Muscle layer of duodenum (tissue), 2 donors: ENCODE measurements around the gene PPCS.
"Not testable (repeated sequence)": the region's sequence is repeated elsewhere in the genome, so short reads cannot be mapped to it uniquely, and the experiment has no call there.

ENCODE experiments used
- H3K27ac ChIP-seq: one replicate; pipeline ENCODE4 v1.7.0; 2013; ENCODE audit warnings: mild to moderate bottlenecking, low read length
- H3K27me3 ChIP-seq: one replicate; pipeline ENCODE4 v1.7.0; 2013; ENCODE audit warnings: low read depth, mild to moderate bottlenecking, control low read depth, low read length
- H3K36me3 ChIP-seq, 2 donors: one replicate each; pipeline ENCODE4 v1.7.0; 2013; ENCODE audit warnings: low read length in 2 of 2, control low read depth in 1 of 2, mild to moderate bottlenecking in 1 of 2; ENCODE audit not compliant: insufficient read depth in 2 of 2, control insufficient read depth in 1 of 2
- H3K4me1 ChIP-seq, 2 donors: one replicate each; pipeline ENCODE4 v1.7.0; 2013; ENCODE audit warnings: low read length in 2 of 2, mild to moderate bottlenecking in 2 of 2, control low read depth in 1 of 2, moderate library complexity in 1 of 2; ENCODE audit not compliant: insufficient read depth in 2 of 2, control insufficient read depth in 1 of 2
- H3K4me3 ChIP-seq, 2 donors: one replicate each; pipeline ENCODE4 v1.7.0; 2013; ENCODE audit warnings: low read length in 2 of 2, low read depth in 1 of 2, mild to moderate bottlenecking in 1 of 2
- H3K9me3 ChIP-seq, 2 donors: one replicate each; pipeline ENCODE4 v1.7.0; 2013; ENCODE audit warnings: low read length in 2 of 2, control low read depth in 1 of 2, mild to moderate bottlenecking in 1 of 2; ENCODE audit not compliant: control insufficient read depth in 1 of 2
- donor health status: healthy.

Gene PPCS

DNA sequence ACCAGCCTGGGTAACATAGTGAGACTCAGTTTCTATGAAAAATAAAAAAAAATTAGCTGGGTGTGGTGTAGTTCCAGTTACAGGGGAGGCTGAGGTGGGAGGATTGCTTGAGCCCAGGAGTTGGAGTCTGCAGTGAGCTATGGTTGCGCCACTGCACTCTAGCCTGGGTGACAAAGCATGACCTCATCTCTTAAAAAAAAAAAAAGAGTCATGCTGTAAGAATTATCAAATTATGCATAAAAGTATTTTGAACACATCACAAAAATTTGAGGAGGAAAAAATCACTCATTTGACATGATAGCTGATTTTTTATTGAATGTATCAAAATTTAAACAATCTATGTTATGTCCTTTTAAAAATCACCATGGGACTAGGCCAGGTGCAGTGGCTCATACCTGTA, 24.6 kb downstream of the PPCS start:
- Histone ChIP-seq H3K27me3 (no peaks in the 10 kb centered on the region), H3K9me3 (no peaks in the 10 kb centered on the region), H3K36me3 (peaks cover 0 to 9% of the 10 kb centered on the region in 2 donors), H3K4me1 (no peaks in the 10 kb centered on the region), H3K4me3 (no peak overlapping the region), H3K27ac (no peak overlapping the region)

GRCh38 chr1:42482635-42483153, 26.4 kb downstream of the PPCS start:
- H3K27me3 ChIP-seq: no peaks in the 10 kb centered on the region
- no peaks in the 10 kb centered on the region for H3K9me3 ChIP-seq
- H3K4me1 ChIP-seq: no peaks in the 10 kb centered on the region
- no peak overlapping the region for H3K4me3 ChIP-seq
- no peak overlapping the region for H3K27ac ChIP-seq
- peaks cover 0 to 11% of the 10 kb centered on the region in 2 donors for H3K36me3 ChIP-seq

DNA sequence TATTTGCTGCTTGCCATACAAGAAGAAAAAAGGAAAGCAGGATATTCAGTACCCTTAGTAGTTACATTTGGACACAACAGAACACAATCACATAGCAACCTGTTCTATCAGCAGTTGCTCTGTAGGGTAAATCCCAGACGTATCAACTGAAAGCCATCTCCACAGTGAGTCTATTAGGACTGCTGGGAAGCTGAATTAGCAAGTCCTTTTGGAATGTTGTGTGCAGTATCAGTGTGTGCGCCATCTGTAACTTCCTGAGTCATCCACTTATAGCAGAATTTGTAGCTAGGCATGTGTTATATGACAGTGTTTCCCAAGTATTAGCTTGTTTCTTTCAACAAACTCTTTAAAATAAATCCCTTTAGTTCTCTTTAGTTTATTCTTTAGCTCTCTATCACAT, 28.0 kb downstream of the PPCS start:
- Histone ChIP-seq H3K4me3 (no peak overlapping the region), H3K4me1 (no peaks in the 10 kb centered on the region), H3K36me3 (peaks cover 0 to 13% of the 10 kb centered on the region in 2 donors), H3K27ac (no peak overlapping the region), H3K9me3 (no peaks in the 10 kb centered on the region), H3K27me3 (no peaks in the 10 kb centered on the region)

GRCh38 chr1:42490237-42490636, 33.9 kb downstream of the PPCS start:
- Histone ChIP-seq H3K27ac (no peak overlapping the region), H3K4me3 (no peak overlapping the region), H3K27me3 (no peaks in the 10 kb centered on the region), H3K9me3 (no peaks in the 10 kb centered on the region), H3K4me1 (no peaks in the 10 kb centered on the region), H3K36me3 (peaks cover 0 to 12% of the 10 kb centered on the region in 2 donors)

- not testable (repeated sequence) for H3K4me3 ChIP-seq, H3K27me3 ChIP-seq, H3K4me1 ChIP-seq, H3K27ac ChIP-seq
- Histone ChIP-seq H3K36me3 (peaks cover 4 to 20% of the 10 kb centered on the region in 2 donors), H3K9me3 (peaks cover 18 to 27% of the 10 kb centered on the region in 2 donors)
Measured at GRCh38 chr1:42502031-42502430, 45.7 kb downstream of the PPCS start.

DNA sequence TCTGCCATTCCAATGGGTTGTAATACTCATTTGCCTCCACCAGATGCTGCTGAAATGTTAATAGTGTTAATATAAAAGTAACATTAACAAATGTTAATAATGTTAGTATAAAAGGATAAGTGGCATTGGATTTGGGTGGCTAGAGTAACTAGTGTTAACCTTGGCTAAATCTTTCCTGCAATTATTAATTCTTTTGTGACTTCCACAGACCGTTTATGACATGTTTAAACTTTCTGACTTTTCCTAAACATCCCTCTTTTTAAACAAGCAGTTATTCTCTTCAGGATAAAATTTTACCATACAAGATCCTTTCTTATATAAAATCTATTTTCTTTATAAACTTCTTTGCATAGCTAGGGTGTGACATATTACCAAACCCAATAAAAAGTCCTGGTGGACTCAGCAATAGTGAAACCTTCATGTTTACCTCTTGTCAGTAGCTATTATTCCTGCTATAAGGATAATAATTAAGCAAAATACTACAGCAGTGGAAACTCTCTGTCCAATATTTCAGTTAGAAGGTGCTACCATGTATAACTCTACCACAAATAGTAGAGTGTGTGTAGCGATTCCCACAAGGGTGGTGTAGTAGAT, 48.3 kb downstream of the PPCS start:
- peaks cover 18 to 29% of the 10 kb centered on the region in 2 donors for H3K9me3 ChIP-seq
- no peaks in the 10 kb centered on the region for H3K27me3 ChIP-seq
- H3K27ac ChIP-seq: no peak overlapping the region
- H3K4me3 ChIP-seq: no peak overlapping the region
- peaks cover 0 to 25% of the 10 kb centered on the region in 2 donors for H3K36me3 ChIP-seq
- no peaks in the 10 kb centered on the region for H3K4me1 ChIP-seq

GRCh38 chr1:42506576-42506975, 50.2 kb downstream of the PPCS start:
- no peaks in the 10 kb centered on the region for H3K4me1 ChIP-seq
- no peaks in the 10 kb centered on the region for H3K27me3 ChIP-seq
- no peak overlapping the region for H3K27ac ChIP-seq
- peaks cover 29 to 44% of the 10 kb centered on the region in 2 donors for H3K9me3 ChIP-seq
- H3K4me3 ChIP-seq: peak overlapping the region in 1 of 2 donors; percentile 22
- peaks cover 0 to 25% of the 10 kb centered on the region in 2 donors for H3K36me3 ChIP-seq
